Ovary (tissue), 9 donors: ENCODE measurements around the gene HDDC3. TPM values are rescaled to one million over a fixed set of nuclear protein-coding genes. Genes with fewer than 3 reads are reported as not detected.

Experiments used
- DNase-seq, 5 donors: peaks; one replicate each; pipeline ENCODE4 v3.0.0-alpha.2; 2019 to 2020
- H3K27ac ChIP-seq, 2 donors: fragments of 200-600 bp; one replicate each; pipeline versions ENCODE4 v1.5.1 to v1.8.0; 2019 to 2022
- H3K27me3 ChIP-seq: fragments of 200-600 bp; one replicate; pipeline ENCODE4 v1.8.0; 2022
- H3K36me3 ChIP-seq: fragments of 200-600 bp; sonication (generic); one replicate; pipeline ENCODE4 v1.5.1; 2019
- H3K4me1 ChIP-seq: one replicate; pipeline ENCODE4 v1.8.1; 2013; ENCODE audit warnings: mild to moderate bottlenecking, moderate library complexity; ENCODE audit not compliant: insufficient read depth
- H3K4me3 ChIP-seq: fragments of 200-600 bp; sonication (generic); one replicate; pipeline ENCODE4 v1.5.1; 2017
- H3K9me3 ChIP-seq, 2 donors: fragments of 200-600 bp in 1 of 2; sonication (generic) in 1 of 2; one replicate each; pipeline versions ENCODE4 v1.5.1 to v1.8.1; 2013 to 2019; ENCODE audit warnings: mild to moderate bottlenecking in 1 of 2, moderate library complexity in 1 of 2
- EP300 ChIP-seq: sonication (generic); formaldehyde crosslinking; IDR thresholded peaks from one replicate; pipeline ENCODE4 v1.6.1; 2017; ENCODE audit warnings: antibody characterized with exemption
- POLR2A ChIP-seq: fragments of 450-650 bp; IDR thresholded peaks from one replicate; pipeline ENCODE4 v1.6.1; 2017; ENCODE audit warnings: antibody characterized with exemption, mild to moderate bottlenecking, moderate library complexity
- WGBS, 3 donors: extraction: QIAGEN DNeasy Blood & Tissue Kit in 1 of 3; methylation state at CpG; one replicate each; pipeline versions ENCODE4 v1.1.5 to v1.1.7; 2013 to 2017; 5-methylcytosine and 5-hydroxymethylcytosine counted together
- intact Hi-C, 4 donors: fragments of 100-400 bp; cut with DNase I; formaldehyde crosslinking; loops; one replicate each; pipeline versions ENCODE4 v1.11.0 to v1.15.1; 2022 to 2023
- polyA plus RNA-seq, 2 donors: library from polyadenylated mRNA; stranded (reverse); fragments of 200-250 nt in 1 of 2; fragments of 350-450 nt in 1 of 2; fragmentation: Illumina TruSeq in 1 of 2; extraction: RNeasy Lipid Tissue Mini Kit (QIAGEN cat#74804) in 1 of 2; gene quantifications; one replicate each; pipeline ENCODE4 v1.2.3, GENCODE V29; 2013 to 2014
- total RNA-seq, 7 donors: library from RNA; depleted of rRNA in 2 of 7; stranded (reverse); fragments of >200 nt in 2 of 7; fragmentation: NEBNext Ultra II Directional in 3 of 7; extraction: Animal tissue kit (Norgen Biotek cat#: 25700) in 3 of 7; gene quantifications; one replicate each; pipeline versions ENCODE4 v1.1.0 to v1.2.4, GENCODE V29; 2016 to 2023
- TF ChIP-seq, protein P1 (sequence below), 3 donors: fragments of 450-650 bp in 2 of 3; fragments of 200-600 bp in 1 of 3; IDR thresholded peaks; one replicate each; pipeline versions ENCODE4 v1.5.1 to v1.8.0; 2016 to 2022; ENCODE audit warnings: antibody characterized with exemption in 3 of 3, mild to moderate bottlenecking in 1 of 3
- donor health status: DM: no; HTN: no; CAD: no; lungs with moderate emphysema.
- donor health status: DM: no; HTN: no; CAD: no.
- donor health status: Bipolar disorder and iron deficiency.
- donor health status: DM: yes; HTN: yes; CAD: no.
- donor health status: DM: no; HTN: no; CAD: no.
- donor health status: DM: yes; HTN: yes; CAD: no.

HDDC3 gene
- total and polyA plus RNA-seq, 9 donors: 11.7 to 17.2 (median 13.2) TPM

DNA sequence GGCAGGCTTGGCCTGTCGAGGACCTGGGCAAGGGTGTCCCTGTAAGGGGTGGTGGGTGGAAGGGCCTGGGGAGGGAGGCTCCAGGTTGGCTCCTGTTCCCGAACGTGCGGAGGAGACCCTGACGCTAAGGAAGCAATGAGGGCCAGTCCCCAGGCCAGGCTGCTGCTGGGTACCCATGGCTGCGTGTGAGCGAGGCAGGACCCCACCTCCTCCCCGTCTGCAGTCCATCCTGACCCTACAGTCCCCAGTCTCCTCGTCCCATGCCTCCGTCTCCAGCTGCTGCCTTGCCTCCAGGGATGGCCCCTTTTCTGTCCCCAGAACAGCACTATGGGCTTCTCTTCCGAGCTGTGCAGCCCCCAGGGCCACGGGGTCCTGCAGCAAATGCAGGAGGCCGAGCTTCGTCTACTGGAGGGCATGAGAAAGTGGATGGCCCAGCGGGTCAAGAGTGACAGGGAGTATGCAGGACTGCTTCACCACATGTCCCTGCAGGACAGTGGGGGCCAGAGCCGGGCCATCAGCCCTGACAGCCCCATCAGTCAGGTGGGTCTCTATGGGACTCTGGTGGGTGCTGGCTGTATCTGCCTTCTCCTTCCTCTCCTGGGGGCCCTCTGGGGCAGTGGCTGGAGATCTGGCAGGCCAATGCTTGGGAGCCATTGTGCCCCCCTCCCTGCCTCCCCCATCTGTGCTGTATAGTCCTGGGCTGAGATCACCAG lies 47.5 kb downstream of the HDDC3 start:
- TF ChIP-seq, protein P1, sequence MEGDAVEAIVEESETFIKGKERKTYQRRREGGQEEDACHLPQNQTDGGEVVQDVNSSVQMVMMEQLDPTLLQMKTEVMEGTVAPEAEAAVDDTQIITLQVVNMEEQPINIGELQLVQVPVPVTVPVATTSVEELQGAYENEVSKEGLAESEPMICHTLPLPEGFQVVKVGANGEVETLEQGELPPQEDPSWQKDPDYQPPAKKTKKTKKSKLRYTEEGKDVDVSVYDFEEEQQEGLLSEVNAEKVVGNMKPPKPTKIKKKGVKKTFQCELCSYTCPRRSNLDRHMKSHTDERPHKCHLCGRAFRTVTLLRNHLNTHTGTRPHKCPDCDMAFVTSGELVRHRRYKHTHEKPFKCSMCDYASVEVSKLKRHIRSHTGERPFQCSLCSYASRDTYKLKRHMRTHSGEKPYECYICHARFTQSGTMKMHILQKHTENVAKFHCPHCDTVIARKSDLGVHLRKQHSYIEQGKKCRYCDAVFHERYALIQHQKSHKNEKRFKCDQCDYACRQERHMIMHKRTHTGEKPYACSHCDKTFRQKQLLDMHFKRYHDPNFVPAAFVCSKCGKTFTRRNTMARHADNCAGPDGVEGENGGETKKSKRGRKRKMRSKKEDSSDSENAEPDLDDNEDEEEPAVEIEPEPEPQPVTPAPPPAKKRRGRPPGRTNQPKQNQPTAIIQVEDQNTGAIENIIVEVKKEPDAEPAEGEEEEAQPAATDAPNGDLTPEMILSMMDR (IDR thresholded peaks at IDR 0.05): no peak
- TF ChIP-seq POLR2A: no peak
- no peak for TF ChIP-seq EP300
- WGBS, 3 donors: 19 to 23% (median 23%) methylated on average over 16 of the region's 16 CpGs
- peak in 1 of 5 donors; percentile 48 for DNase-seq
- H3K4me1 ChIP-seq: peaks cover 10% of the 10 kb centered on the region
- H3K27ac ChIP-seq: peak overlapping the region; percentile 70 to 97
- no peaks in the 10 kb centered on the region for H3K9me3 ChIP-seq
- intact Hi-C loops: loop anchor here in 3 of 4 donors (5.0 kb wide), 3 partner anchors 168 to 563 kb away; partner anchors contain the start of gene BLM (in 1 of the 3)
- no peaks in the 10 kb centered on the region for H3K36me3 ChIP-seq
- H3K27me3 ChIP-seq: no peaks in the 10 kb centered on the region
- H3K4me3 ChIP-seq: peak overlapping the region; percentile 56

DNA sequence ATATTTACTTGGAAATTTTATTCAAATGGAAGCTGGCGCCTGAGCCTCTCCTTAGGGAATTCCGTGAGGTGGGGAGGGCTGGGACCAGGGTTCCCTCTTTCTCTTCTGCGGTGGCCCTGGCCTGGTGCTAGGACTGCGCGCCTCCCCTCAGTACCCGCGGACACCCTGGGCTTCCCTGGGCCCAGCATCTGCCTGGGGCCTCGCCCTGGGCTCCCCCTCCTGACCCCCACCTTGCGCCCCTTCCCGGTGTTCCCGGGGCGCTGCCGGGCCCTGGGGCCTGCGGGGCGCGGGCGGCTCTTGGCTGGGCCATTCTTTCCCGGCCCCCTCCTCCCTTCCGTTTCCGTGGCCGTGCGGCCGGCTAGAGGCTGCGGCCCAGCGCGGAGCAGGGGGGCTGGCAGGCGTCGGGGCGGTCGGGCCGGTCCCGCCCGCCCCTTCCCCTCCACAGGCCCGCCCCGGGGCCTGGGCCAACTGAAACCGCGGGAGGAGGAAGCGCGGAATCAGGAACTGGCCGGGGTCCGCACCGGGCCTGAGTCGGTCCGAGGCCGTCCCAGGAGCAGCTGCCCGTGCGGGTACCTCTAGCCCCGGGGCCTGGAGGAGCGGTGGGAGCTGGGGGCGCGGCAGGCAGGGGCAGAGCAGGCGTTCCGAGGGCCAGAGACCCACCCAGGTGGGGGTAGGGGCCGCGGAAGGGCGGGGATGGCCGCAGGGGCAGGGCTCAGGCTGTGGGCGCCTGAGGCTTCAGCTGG lies 48.2 kb downstream of the HDDC3 start, which contains the start of gene FES:
Gene FES, plus strand, starts transcription at position 529 of the 743 bp plus-strand sequence. CDS start 542 bp downstream, outside the sequence.
- DNase-seq: peak; percentile 69 to 83 (median 77)
- TF ChIP-seq EP300 (no peak), POLR2A (peak; percentile 28)
- Histone ChIP-seq H3K4me1 (peaks cover 10% of the 10 kb centered on the region), H3K27me3 (no peaks in the 10 kb centered on the region), H3K4me3 (peak within 1 kb of the TSS; percentile 56), H3K9me3 (no peaks in the 10 kb centered on the region), H3K27ac (peak within 1 kb of the TSS; percentile 70 to 97), H3K36me3 (no peaks in the 10 kb centered on the region)
- intact Hi-C loops: loop anchor here in 1 of 4 donors (5.0 kb wide), 1 partner anchor 237 kb away; no protein-coding TSS in a partner anchor
- 2 to 3% (median 3%) methylated on average over 39 to 58 of the region's 58 CpGs for WGBS, 3 donors

DNA sequence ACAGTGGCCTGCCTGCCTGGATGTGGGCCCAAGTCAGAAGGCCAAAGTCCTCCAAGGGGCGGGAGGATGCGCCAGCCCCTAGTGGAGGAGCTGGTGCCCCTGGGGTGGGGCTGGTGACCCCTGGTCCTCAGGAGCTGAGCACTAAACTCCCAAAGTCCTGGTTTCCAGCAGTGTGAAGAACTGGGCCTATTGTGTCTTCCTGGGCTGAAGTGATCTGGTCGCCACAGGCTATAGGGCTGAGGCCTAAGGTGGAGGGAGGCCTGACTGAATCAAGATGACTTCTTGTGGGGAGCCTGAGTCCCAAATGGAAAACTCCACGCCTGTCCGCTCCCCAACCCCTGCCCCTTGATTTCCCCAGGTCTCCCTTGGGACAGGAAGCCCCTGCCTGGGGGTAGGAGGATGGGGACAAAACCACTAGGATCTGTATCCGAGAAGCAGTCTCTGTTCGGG lies 48.8 kb downstream of the HDDC3 start:
- H3K9me3 ChIP-seq: no peaks in the 10 kb centered on the region
- intact Hi-C loops: loop anchor here in 1 of 4 donors (5.0 kb wide), 1 partner anchor 236 kb away; no protein-coding TSS in a partner anchor
- H3K36me3 ChIP-seq: no peaks in the 10 kb centered on the region
- peak overlapping the region; percentile 70 to 97 for H3K27ac ChIP-seq
- TF ChIP-seq POLR2A: no peak
- no peak for TF ChIP-seq EP300
- TF ChIP-seq, protein P1 (IDR thresholded peaks at IDR 0.05): no peak
- 53 to 55% (median 53%) methylated on average over 7 of the region's 7 CpGs for WGBS, 3 donors
- H3K27me3 ChIP-seq: no peaks in the 10 kb centered on the region
- peak in 1 of 5 donors; percentile 46 for DNase-seq
- H3K4me1 ChIP-seq: peaks cover 10% of the 10 kb centered on the region
- peak overlapping the region; percentile 56 for H3K4me3 ChIP-seq

DNA sequence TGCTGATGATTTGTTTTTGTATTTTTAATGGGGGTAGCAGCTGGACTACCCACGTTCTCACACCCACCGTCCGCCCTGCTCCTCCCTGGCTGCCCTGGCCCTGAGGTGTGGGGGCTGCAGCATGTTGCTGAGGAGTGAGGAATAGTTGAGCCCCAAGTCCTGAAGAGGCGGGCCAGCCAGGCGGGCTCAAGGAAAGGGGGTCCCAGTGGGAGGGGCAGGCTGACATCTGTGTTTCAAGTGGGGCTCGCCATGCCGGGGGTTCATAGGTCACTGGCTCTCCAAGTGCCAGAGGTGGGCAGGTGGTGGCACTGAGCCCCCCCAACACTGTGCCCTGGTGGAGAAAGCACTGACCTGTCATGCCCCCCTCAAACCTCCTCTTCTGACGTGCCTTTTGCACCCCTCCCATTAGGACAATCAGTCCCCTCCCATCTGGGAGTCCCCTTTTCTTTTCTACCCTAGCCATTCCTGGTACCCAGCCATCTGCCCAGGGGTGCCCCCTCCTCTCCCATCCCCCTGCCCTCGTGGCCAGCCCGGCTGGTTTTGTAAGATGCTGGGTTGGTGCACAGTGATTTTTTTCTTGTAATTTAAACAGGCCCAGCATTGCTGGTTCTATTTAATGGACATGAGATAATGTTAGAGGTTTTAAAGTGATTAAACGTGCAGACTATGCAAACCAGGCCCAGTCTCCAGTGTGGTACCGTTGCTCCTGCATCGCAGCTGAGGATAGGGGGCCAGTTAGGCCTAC lies 49.4 kb downstream of the HDDC3 start:
- Histone ChIP-seq H3K4me3 (no peak overlapping the region), H3K27me3 (no peaks in the 10 kb centered on the region), H3K4me1 (peaks cover 10% of the 10 kb centered on the region), H3K9me3 (no peaks in the 10 kb centered on the region), H3K36me3 (no peaks in the 10 kb centered on the region), H3K27ac (peak overlapping the region; percentile 70 to 97)
- peak in 1 of 5 donors; percentile 38 for DNase-seq
- TF ChIP-seq EP300: no peak
- TF ChIP-seq, protein P1 (IDR thresholded peaks at IDR 0.05): no peak
- no peak for TF ChIP-seq POLR2A
- intact Hi-C loops: loop anchor here in 1 of 4 donors (5.0 kb wide), 1 partner anchor 236 kb away; no protein-coding TSS in a partner anchor
- 66 to 79% (median 68%) methylated on average over 13 of the region's 13 CpGs for WGBS, 3 donors
